ENCODE measurements around the gene MPV17. TPM values are rescaled to one million over a fixed set of nuclear protein-coding genes. Genes with fewer than 3 reads are reported as not detected.

Gene MPV17
- total and polyA plus RNA-seq, 2 donors (not counting 1 experiment from before 2014, with no cell fraction given) = 103 to 137 TPM

DNA sequence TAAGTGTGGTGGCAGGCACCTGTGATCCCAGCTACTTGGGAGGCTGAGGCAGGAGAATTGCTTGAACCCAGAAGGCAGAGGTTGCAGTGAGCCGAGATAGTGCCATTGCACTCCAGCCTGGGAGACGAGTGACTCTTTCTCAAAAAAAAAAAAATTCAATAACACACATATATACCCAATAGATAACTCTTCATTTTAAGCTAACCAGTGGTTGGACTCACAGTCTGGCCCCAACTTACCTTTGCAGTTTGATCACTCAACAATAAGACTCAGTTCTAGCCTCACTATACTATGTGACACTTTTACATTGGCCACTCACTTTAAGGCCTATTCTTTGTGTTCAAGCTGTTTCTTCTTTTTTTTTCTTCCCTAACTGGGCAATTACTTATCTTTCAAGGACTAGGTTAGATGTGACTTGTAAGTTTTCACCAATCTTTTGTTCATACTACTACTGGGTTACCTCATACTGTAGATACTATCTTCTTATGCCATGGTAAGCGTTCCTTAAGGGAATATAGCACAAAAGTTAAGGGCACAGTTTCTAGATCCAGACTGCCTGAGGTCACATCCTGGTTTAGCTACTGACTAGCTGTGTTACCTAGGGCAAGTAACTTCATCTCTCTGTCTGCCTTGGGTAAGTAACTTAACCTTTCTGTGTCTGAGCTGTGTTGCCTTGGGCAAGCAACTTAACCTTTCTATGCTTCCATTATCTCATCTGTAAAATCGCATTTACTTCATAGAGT, 40.0 kb upstream of the MPV17 start:
- no peaks in the 10 kb centered on the region for H3K27me3 ChIP-seq (replicated peaks in 1 of 4; ENCODE audit: control extremely low read depth in 1 of 4, control insufficient read depth in 3 of 4, insufficient read depth in 4 of 4, low read length in 3 of 4)
- H4K20me1 ChIP-seq (ENCODE audit: control insufficient read depth, insufficient read depth, low read length, poor library complexity, severe bottlenecking) = no peaks in the 10 kb centered on the region
- no peaks in the 10 kb centered on the region for H3K9me3 ChIP-seq (ENCODE audit: control extremely low read depth in 1 of 3, control insufficient read depth in 2 of 3, insufficient read depth in 1 of 3, low read length in 2 of 3)
- no peak overlapping the region for H3K4me2 ChIP-seq (replicated peaks; ENCODE audit: low read depth, low read length, poor library complexity, severe bottlenecking)
- DNase-seq = no peak
- Mint-ChIP-seq H3K9me3 (ENCODE audit: insufficient read depth) (no peaks in the 10 kb centered on the region), H3K4me3 (no peak overlapping the region), H3K4me1 (peaks cover 6% of the 10 kb centered on the region), H3K27ac (no peak overlapping the region), H3K27me3 (no peaks in the 10 kb centered on the region)
- ChIA-PET POLR2A (no interaction called here), CTCF (no interaction called here)
- peaks cover 0 to 35% of the 10 kb centered on the region in 2 experiments for H3K36me3 ChIP-seq (replicated peaks in 1 of 2; ENCODE audit: control extremely low read depth in 1 of 2, control insufficient read depth in 1 of 2, extremely low read depth in 1 of 2, insufficient read depth in 2 of 2, low read length in 1 of 2)
- no peak overlapping the region for H3K9ac ChIP-seq (ENCODE audit: low read length)
- intact Hi-C loops (cut with micrococcal nuclease) = no loop called here
- no peak overlapping the region for H3K27ac ChIP-seq (ENCODE audit: low read length in 2 of 2)
- ATAC-seq (ENCODE audit: low read depth) = no peak
- no peak for TF ChIP-seq EZH2 (IDR thresholded peaks at IDR 0.05; ENCODE audit: borderline replicate concordance, insufficient read depth, low read depth, low read length, poor library complexity, severe bottlenecking)
- TF ChIP-seq, protein P1, sequence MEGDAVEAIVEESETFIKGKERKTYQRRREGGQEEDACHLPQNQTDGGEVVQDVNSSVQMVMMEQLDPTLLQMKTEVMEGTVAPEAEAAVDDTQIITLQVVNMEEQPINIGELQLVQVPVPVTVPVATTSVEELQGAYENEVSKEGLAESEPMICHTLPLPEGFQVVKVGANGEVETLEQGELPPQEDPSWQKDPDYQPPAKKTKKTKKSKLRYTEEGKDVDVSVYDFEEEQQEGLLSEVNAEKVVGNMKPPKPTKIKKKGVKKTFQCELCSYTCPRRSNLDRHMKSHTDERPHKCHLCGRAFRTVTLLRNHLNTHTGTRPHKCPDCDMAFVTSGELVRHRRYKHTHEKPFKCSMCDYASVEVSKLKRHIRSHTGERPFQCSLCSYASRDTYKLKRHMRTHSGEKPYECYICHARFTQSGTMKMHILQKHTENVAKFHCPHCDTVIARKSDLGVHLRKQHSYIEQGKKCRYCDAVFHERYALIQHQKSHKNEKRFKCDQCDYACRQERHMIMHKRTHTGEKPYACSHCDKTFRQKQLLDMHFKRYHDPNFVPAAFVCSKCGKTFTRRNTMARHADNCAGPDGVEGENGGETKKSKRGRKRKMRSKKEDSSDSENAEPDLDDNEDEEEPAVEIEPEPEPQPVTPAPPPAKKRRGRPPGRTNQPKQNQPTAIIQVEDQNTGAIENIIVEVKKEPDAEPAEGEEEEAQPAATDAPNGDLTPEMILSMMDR (IDR thresholded peaks at IDR 0.05) = no peak
- peaks cover 8% of the 10 kb centered on the region for H3K79me2 ChIP-seq (ENCODE audit: control insufficient read depth, insufficient read depth, low read length)
- H3K4me1 ChIP-seq (ENCODE audit: control insufficient read depth in 2 of 2, insufficient read depth in 2 of 2, low read length in 2 of 2) = peaks cover 4 to 5% of the 10 kb centered on the region in 2 donors
- 100% methylated on average over 3 of the region's 4 CpGs for WGBS (ENCODE audit: insufficient coverage)
- no peak overlapping the region for H3K4me3 ChIP-seq (ENCODE audit: control extremely low read depth in 1 of 5, extremely low read depth in 1 of 5, insufficient read depth in 1 of 5, low read depth in 2 of 5, low read length in 4 of 5)
- H2AFZ ChIP-seq (ENCODE audit: insufficient read depth, low read depth, low read length, poor library complexity, severe bottlenecking) = no peak overlapping the region

Data from B cell (primary cell).